Right lobe of liver (tissue), 6 donors: ENCODE measurements around the gene MYO5A. TPM values are rescaled to one million over a fixed set of nuclear protein-coding genes. Genes with fewer than 3 reads are reported as not detected.

Experiments
- ATAC-seq, 4 donors: fragments of 200-7000 bp; cut with Tn5 transposase; one replicate each; pipeline ENCODE4 v1.9.1; 2020; ENCODE audit warnings: mild to moderate bottlenecking in 4 of 4, moderate library complexity in 4 of 4
- DNase-seq, 3 donors: peaks; one replicate each; pipeline ENCODE4 v3.0.0-alpha.2; 2020
- H3K27ac ChIP-seq, 3 donors: fragments of 200-600 bp; one replicate each; pipeline ENCODE4 v1.8.0; 2022
- H3K27me3 ChIP-seq, 2 donors: fragments of 200-600 bp; one replicate each; pipeline ENCODE4 v1.8.0; 2022
- H3K36me3 ChIP-seq, 4 donors: fragments of 200-600 bp; sonication (generic) in 1 of 4; one replicate each; pipeline versions ENCODE4 v1.5.1 to v1.8.0; 2017 to 2022; ENCODE audit warnings: control low read depth in 1 of 4
- H3K4me1 ChIP-seq, 4 donors: fragments of 200-600 bp; sonication (generic) in 1 of 4; one replicate each; pipeline versions ENCODE4 v1.5.1 to v1.8.0; 2017 to 2022; ENCODE audit warnings: control low read depth in 1 of 4
- H3K4me3 ChIP-seq, 3 donors: fragments of 200-600 bp; one replicate each; pipeline ENCODE4 v1.8.0; 2022
- H3K9me3 ChIP-seq, 4 donors: fragments of 200-600 bp; sonication (generic) in 1 of 4; one replicate each; pipeline versions ENCODE4 v1.5.1 to v1.8.0; 2017 to 2022; ENCODE audit warnings: control low read depth in 1 of 4
- POLR2A ChIP-seq: fragments of 450-650 bp; IDR thresholded peaks from one replicate; pipeline ENCODE4 v1.6.1; 2017; ENCODE audit warnings: antibody characterized with exemption, mild to moderate bottlenecking
- WGBS: methylation state at CpG from one replicate; pipeline ENCODE4 v1.1.6; 2018; ENCODE audit warnings: low coverage, low lambda C conversion rate; ENCODE audit not compliant: insufficient coverage; ENCODE audit errors: missing lambda C conversion rate; 5-methylcytosine and 5-hydroxymethylcytosine counted together
- intact Hi-C, 2 donors: fragments of 100-400 bp; cut with DNase I; formaldehyde crosslinking; loops; one replicate each; pipeline versions ENCODE4 v1.11.2 to v1.14.1; 2022
- total RNA-seq, 6 experiments: library from RNA; depleted of rRNA in 2 of 6; stranded (reverse); fragments of >200 nt in 2 of 6; fragmentation: NEBNext Ultra II Directional in 3 of 6; extraction: Animal tissue kit (Norgen Biotek cat#: 25700) in 3 of 6; gene quantifications; one replicate each; pipeline versions ENCODE4 v1.1.0 to v1.2.4, GENCODE V29; 2016 to 2023
- TF ChIP-seq, protein P1 (sequence below), 4 donors: fragments of 200-600 bp in 3 of 4; fragments of 450-650 bp in 1 of 4; IDR thresholded peaks; one replicate each; pipeline versions ENCODE4 v1.5.1 to v1.8.0; 2016 to 2022; ENCODE audit warnings: antibody characterized with exemption in 4 of 4, mild to moderate bottlenecking in 2 of 4
- donor health status: DM: no; HTN: yes; CAD: no.
- donor health status: DM: no; HTN: no; CAD: no.
- donor health status: DM: no; HTN: no; CAD: no.
- donor health status: DM: no; HTN: yes; CAD: no.
- donor health status: DM: no; HTN: yes; CAD: no.

Gene MYO5A
- total RNA-seq, 6 experiments from 2014 or later = 3.2 to 13.3 (median 5.0) TPM

DNA sequence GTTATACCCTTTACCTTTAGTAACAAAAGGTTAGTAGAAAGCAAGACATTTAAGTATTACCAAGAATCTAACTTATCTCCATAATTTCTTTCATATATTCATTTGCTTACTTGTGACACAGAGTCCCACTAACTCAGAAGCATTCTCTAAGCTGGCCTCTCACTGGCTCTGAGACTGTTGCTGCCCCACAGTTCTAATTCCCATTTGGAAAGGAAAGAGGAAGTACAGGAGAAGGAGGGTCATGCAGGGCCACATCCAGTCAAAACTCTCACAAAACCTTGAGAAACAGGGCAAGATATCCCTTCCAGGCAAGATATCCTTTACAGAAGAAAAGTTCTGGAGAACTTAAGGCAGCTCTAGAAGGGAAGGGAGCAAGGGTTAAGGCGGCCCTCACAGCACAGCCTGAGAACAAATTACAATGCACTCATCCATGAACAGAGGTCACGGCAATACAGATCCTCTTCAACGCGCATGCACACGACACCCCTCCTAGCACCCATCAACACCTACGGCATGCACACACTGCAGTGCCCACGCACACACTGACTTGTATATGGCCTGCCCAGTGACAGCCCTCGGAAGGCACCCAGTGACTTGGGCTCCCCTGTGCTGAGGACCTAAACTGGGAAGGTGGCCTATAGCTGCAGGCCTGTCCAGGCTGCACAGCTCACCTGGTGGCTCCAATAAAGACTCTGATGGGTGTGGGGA lies 220.1 kb downstream of the MYO5A start:
- Histone ChIP-seq H3K4me3 (no peak overlapping the region), H3K36me3 (no peaks in the 10 kb centered on the region), H3K4me1 (no peaks in the 10 kb centered on the region), H3K27ac (no peak overlapping the region), H3K9me3 (no peaks in the 10 kb centered on the region), H3K27me3 (no peaks in the 10 kb centered on the region)
- intact Hi-C loops = no loop called here
- 40% methylated on average over 1 of the region's 8 CpGs for WGBS
- peak in 2 of 4 donors; percentile 12 to 27 for ATAC-seq
- no peak for DNase-seq
- TF ChIP-seq, protein P1, sequence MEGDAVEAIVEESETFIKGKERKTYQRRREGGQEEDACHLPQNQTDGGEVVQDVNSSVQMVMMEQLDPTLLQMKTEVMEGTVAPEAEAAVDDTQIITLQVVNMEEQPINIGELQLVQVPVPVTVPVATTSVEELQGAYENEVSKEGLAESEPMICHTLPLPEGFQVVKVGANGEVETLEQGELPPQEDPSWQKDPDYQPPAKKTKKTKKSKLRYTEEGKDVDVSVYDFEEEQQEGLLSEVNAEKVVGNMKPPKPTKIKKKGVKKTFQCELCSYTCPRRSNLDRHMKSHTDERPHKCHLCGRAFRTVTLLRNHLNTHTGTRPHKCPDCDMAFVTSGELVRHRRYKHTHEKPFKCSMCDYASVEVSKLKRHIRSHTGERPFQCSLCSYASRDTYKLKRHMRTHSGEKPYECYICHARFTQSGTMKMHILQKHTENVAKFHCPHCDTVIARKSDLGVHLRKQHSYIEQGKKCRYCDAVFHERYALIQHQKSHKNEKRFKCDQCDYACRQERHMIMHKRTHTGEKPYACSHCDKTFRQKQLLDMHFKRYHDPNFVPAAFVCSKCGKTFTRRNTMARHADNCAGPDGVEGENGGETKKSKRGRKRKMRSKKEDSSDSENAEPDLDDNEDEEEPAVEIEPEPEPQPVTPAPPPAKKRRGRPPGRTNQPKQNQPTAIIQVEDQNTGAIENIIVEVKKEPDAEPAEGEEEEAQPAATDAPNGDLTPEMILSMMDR (IDR thresholded peaks at IDR 0.05) = no peak
- no peak for TF ChIP-seq POLR2A

DNA sequence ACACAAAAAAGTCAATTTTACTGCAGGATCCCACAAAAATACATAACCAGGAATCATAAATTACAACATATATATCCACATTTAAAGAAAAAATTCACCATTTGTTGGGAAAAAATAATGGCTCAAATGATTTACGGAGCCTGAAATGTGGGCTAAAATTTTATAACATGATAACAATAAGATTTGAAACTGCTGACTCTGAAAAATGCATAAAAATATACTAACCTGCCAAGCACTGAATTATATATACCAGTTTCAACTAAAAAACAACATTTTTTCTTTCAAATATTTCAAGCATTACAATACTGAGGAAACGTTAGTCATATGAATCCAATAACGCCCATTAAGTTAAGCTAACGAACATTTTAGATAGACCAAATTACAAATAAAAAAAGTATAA lies 220.8 kb downstream of the MYO5A start:
- 96% methylated on average over 4 of the region's 4 CpGs for WGBS
- TF ChIP-seq, protein P1 (IDR thresholded peaks at IDR 0.05) = no peak
- no peak for TF ChIP-seq POLR2A
- no peak overlapping the region for H3K4me3 ChIP-seq
- DNase-seq (no peak), ATAC-seq (no peak)
- H3K9me3 ChIP-seq = no peaks in the 10 kb centered on the region
- no peaks in the 10 kb centered on the region for H3K4me1 ChIP-seq
- intact Hi-C loops = no loop called here
- H3K27me3 ChIP-seq = no peaks in the 10 kb centered on the region
- H3K36me3 ChIP-seq = no peaks in the 10 kb centered on the region
- no peak overlapping the region for H3K27ac ChIP-seq

DNA sequence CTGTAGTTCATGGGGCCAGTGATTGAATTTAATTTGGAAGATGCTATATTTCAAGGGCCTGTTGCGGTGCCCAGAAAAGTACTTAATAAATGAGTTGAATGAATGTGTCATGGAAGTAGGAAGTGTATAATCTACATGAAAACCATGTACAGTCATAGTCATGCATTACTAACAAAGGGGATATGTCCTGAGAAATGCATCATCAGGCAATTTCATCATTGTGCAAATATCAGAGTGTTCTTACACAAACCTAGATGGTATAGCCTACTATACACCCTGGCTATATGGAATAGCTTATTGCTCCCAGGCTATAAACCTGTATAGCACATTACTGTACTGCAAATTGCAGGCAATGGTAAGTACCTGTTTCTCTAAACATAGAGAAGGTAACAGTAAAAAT lies 222.4 kb downstream of the MYO5A start:
- DNase-seq (no peak), ATAC-seq (no peak)
- no peak overlapping the region for H3K4me3 ChIP-seq
- H3K27me3 ChIP-seq = no peaks in the 10 kb centered on the region
- no peaks in the 10 kb centered on the region for H3K4me1 ChIP-seq
- 17% methylated on average over 1 of the region's 1 CpG for WGBS
- no peak overlapping the region for H3K27ac ChIP-seq
- no peaks in the 10 kb centered on the region for H3K36me3 ChIP-seq
- intact Hi-C loops = no loop called here
- H3K9me3 ChIP-seq = no peaks in the 10 kb centered on the region
- no peak for TF ChIP-seq POLR2A
- TF ChIP-seq, protein P1 (IDR thresholded peaks at IDR 0.05) = no peak

DNA sequence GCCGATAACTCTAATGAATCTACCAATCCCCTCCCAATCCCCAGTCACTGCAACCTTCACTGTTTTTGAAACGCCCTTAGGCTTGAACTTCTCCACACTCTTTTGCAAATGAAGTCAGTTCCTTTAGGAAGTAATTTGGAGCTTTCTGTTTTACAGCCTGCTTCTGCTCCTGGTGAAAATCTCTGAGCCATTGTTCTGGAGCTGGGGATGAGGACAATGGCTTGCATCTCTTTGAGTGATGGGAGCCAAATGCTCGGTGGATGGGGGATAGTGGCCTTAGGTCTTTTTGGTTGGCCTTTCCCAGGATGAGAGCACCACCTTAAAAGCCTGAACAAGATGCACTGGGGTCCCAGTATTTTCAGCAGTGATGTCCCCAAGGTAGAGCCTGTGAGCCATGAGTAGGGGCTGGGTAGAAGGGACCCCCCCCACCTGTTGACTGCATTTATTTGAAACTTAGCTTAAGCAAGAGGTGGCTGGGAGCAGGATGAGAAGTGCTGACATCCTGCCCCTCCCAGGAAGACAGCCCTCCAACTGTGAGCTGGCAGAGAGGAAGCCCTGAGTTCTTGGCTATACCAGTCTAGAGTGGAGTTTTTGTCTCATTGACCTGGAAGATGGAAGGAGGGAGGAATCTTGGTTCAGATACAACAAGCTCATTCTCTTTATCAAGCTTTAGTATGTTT lies 225.4 kb downstream of the MYO5A start:
- Histone ChIP-seq H3K36me3 (no peaks in the 10 kb centered on the region), H3K4me1 (no peaks in the 10 kb centered on the region), H3K4me3 (no peak overlapping the region), H3K27me3 (no peaks in the 10 kb centered on the region), H3K27ac (no peak overlapping the region), H3K9me3 (no peaks in the 10 kb centered on the region)
- DNase-seq = no peak
- intact Hi-C loops = no loop called here
- TF ChIP-seq POLR2A = no peak
- TF ChIP-seq, protein P1 (IDR thresholded peaks at IDR 0.05) = no peak
- 80% methylated on average over 2 of the region's 3 CpGs for WGBS
- no peak for ATAC-seq
